Thyroid gland (tissue), 4 donors: Measurements from ENCODE around the gene TRIAP1.

ENCODE experiments used
- CTCF ChIP-seq, 6 experiments: fragments of 200-600 bp in 3 of 6; fragments of 450-650 bp in 3 of 6; sonication (generic) in 3 of 6; IDR thresholded peaks; one replicate each; pipeline ENCODE4 v1.5.1; 2016 to 2019; ENCODE audit warnings: antibody characterized with exemption in 6 of 6, mild to moderate bottlenecking in 2 of 6, inconsistent platforms in 1 of 6, moderate library complexity in 1 of 6
- POLR2A ChIP-seq, 2 donors: fragments of 450-650 bp; IDR thresholded peaks; one replicate each; pipeline ENCODE4 v1.6.1; 2017; ENCODE audit warnings: antibody characterized with exemption in 2 of 2, mild to moderate bottlenecking in 2 of 2, moderate library complexity in 1 of 2

GRCh38 chr12:120495186-120495730 lies 49.1 kb upstream of the TRIAP1 start:
- no peak for TF ChIP-seq CTCF (IDR thresholded peaks at IDR 0.05)
- no peak for TF ChIP-seq POLR2A (IDR thresholded peaks at IDR 0.05)
